GM19452 (cell line): Measurements from ENCODE around the gene IGSF3.
"Not testable (repeated sequence)": the region's sequence is repeated elsewhere in the genome, so short reads cannot be mapped to it uniquely, and the experiment has no call there.

ENCODE experiments used
- ATAC-seq: cut with Tn5 transposase; IDR thresholded peaks from one replicate; pipeline ENCODE4 v1.9.1; 2021; ENCODE audit not compliant: unreplicated experiment

Gene IGSF3

GRCh38 chr1:116603646-116604045 is 63.9 kb downstream of the IGSF3 start:
- ATAC-seq, result not testable (repeated sequence)

- ATAC-seq, result not testable (repeated sequence)
Measured at GRCh38 chr1:116599369-116599768, 68.2 kb downstream of the IGSF3 start.

- not testable (repeated sequence) for ATAC-seq
Measured at GRCh38 chr1:116598420-116599036, 69.0 kb downstream of the IGSF3 start.

GRCh38 chr1:116597388-116597787 is 70.1 kb downstream of the IGSF3 start:
- peak; percentile 77 for ATAC-seq

GRCh38 chr1:116596742-116597307 is 70.7 kb downstream of the IGSF3 start:
- not testable (repeated sequence) for ATAC-seq

- not testable (repeated sequence) for ATAC-seq
Measured at GRCh38 chr1:116595946-116596741, 71.4 kb downstream of the IGSF3 start.

GRCh38 chr1:116595065-116595840 is 72.3 kb downstream of the IGSF3 start:
- ATAC-seq, result not testable (repeated sequence)

- not testable (repeated sequence) for ATAC-seq
Measured at GRCh38 chr1:116593977-116594376, 73.6 kb downstream of the IGSF3 start.

- not testable (repeated sequence) for ATAC-seq
Measured at GRCh38 chr1:116593401-116593800, 74.1 kb downstream of the IGSF3 start.

GRCh38 chr1:116591951-116592605 is 75.5 kb downstream of the IGSF3 start:
- ATAC-seq, result not testable (repeated sequence)

- not testable (repeated sequence) for ATAC-seq
Measured at GRCh38 chr1:116591006-116591950, 76.3 kb downstream of the IGSF3 start.

GRCh38 chr1:116590359-116591005 is 77.1 kb downstream of the IGSF3 start:
- not testable (repeated sequence) for ATAC-seq

GRCh38 chr1:116589101-116589735 is 78.3 kb downstream of the IGSF3 start:
- ATAC-seq, result not testable (repeated sequence)

GRCh38 chr1:116587501-116588227 is 79.9 kb downstream of the IGSF3 start:
- no peak for ATAC-seq

- no peak for ATAC-seq
Measured at GRCh38 chr1:116586741-116587143, 80.8 kb downstream of the IGSF3 start.

- ATAC-seq, result no peak
Measured at GRCh38 chr1:116585886-116586285, 81.6 kb downstream of the IGSF3 start.

GRCh38 chr1:116581323-116581885 is 86.1 kb downstream of the IGSF3 start:
- no peak for ATAC-seq
